Measurements from ENCODE around the gene MYH13.
"Not testable (repeated sequence)": the region's sequence is repeated elsewhere in the genome, so short reads cannot be mapped to it uniquely, and the experiment has no call there.

The MYH13 gene

DNA sequence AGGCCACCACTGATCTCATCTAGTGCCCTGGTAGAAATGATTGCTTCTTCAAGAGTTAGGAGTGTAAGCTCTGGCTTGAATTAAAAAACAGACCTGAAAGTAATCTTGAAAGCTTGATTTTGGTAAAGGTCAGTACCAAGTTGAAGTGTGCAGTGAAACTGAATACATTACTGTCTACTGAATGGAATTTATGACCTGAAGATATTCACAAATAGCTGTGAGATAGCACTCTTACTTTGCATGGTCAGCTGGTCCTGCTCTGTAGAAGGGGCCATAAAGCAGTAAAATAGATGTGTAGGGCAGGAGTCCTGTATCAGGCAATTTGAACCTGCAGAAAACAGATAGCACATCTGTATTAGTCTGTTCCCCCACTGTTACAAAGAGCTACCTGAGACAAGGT, 78.6 kb downstream of the MYH13 start:
- no peak for DNase-seq (ENCODE audit: low spot score in 2 of 2)
- H3K9me3 Mint-ChIP-seq = no peaks in the 10 kb centered on the region
- H3K4me3 Mint-ChIP-seq = no peak overlapping the region
- no peaks in the 10 kb centered on the region for H3K36me3 Mint-ChIP-seq
- no peak for ATAC-seq
- H3K4me1 Mint-ChIP-seq = peaks cover 10% of the 10 kb centered on the region
- no peak overlapping the region for H3K27ac Mint-ChIP-seq

DNA sequence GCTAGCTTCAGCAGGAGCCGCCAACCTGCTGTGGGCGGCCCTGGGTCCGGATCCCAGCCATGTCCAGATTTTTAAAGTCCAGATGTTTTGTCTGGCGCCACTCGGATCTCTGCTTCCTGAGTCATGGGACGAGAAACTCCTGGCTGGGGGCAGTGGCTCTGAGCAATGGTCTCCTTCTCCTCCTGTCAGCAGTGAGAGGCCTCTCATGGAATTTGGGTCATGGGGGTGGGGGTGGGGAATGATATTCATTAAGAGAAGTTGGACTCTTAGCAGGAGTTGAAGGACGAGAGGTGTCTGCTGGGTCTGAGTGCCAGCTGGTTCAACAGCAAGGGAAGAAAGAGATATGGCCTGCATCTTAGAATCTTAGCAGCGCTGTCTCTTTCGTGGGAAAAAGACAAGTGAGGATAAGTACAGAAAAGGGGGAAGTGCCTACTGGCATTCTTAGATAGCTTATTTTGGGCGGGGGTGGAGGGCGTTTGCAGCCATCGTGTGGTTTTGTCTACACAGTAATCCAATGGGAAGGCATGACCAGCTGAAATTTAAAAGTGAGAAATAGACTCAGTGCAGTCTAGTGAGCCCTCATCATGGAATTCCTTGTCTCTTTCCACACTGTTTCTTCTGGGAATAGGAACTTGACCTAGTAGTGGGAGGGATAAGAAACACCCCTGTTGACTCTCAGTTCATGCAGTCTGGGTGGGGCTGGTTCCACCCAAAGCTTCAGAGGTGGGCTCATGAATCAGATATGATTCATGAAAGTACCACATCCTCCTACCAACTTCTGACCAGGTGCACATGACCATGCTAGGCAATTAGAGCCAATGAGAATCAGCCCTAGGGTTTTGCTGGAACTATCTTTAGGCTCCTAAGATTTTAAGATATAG, 80.5 kb downstream of the MYH13 start:
- H3K36me3 Mint-ChIP-seq = no peaks in the 10 kb centered on the region
- H3K4me3 Mint-ChIP-seq = no peak overlapping the region
- no peak for DNase-seq (ENCODE audit: low spot score in 2 of 2)
- H3K9me3 Mint-ChIP-seq = no peaks in the 10 kb centered on the region
- peak; percentile 88 for ATAC-seq
- H3K27ac Mint-ChIP-seq = no peak overlapping the region
- H3K4me1 Mint-ChIP-seq = peaks cover 10% of the 10 kb centered on the region

DNA sequence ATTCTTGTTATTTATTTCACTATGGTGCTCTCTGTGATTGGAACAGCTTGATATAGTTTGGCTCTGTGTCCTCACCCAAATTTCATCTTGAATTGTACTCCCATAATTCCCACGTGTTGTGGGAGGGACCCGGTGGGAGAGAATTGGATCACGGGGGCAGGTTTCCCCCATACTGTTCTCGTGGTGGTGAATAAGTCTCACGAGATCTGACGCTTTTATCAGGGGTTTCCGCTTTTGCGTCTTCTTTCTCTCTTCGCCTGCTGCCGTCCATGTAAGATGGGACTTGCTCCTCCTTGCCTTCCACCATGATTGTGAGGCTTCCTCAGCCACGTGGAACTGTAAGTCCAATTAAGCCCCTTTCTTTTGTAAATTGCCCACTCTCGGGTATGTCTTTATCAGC, 81.2 kb downstream of the MYH13 start:
- not testable (repeated sequence) for H3K9me3 Mint-ChIP-seq; H3K4me1 Mint-ChIP-seq; H3K27ac Mint-ChIP-seq; ATAC-seq; H3K4me3 Mint-ChIP-seq; H3K36me3 Mint-ChIP-seq; DNase-seq (ENCODE audit: low spot score in 2 of 2)

DNA sequence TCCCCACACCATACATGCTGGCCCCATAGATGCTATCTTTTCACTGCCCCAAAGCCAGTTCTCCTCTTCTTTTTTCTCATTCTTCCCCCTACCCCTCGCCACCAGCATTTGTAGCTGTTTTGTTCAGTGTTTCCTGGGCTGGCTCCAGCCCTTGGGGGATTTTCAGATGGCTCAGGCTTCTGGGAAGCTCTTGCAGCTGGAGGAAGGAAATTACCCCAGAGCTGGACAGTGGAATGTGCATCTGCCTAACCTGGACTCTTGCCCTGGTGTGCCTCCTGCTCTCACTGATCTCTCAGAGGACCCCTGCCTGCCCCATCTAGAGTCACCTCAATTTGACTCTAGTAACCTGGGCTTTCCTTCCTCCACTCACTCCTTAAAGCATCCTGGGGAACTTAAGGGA, 82.8 kb downstream of the MYH13 start:
- Mint-ChIP-seq H3K9me3 (no peaks in the 10 kb centered on the region), H3K4me1 (peaks cover 10% of the 10 kb centered on the region), H3K4me3 (no peak overlapping the region), H3K27ac (no peak overlapping the region), H3K36me3 (no peaks in the 10 kb centered on the region)
- DNase-seq (ENCODE audit: low spot score in 2 of 2) (no peak), ATAC-seq (no peak)

DNA sequence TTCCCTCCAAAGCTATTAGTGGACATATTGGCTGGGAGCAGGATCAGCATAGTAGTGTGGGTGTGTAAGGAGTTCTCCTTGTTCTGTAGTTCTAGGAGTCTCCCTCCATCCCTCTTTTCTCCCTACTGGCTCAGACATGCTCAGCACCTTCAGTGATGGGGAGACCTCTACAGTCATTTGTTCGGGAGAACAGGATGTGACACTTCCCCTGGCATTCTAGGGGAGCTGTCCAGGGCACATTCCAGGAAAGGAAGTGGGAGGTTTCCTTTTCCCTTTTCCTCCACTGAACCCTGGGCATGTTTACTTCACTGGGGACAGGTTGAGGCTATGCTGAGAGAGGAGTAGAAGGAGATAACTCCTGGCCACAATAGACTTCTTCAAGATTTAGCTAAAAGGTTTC, 86.5 kb downstream of the MYH13 start:
- Mint-ChIP-seq H3K4me3 (no peak overlapping the region), H3K27ac (no peak overlapping the region), H3K9me3 (no peaks in the 10 kb centered on the region), H3K4me1 (no peaks in the 10 kb centered on the region), H3K36me3 (no peaks in the 10 kb centered on the region)
- DNase-seq (ENCODE audit: low spot score in 2 of 2) (no peak), ATAC-seq (no peak)

DNA sequence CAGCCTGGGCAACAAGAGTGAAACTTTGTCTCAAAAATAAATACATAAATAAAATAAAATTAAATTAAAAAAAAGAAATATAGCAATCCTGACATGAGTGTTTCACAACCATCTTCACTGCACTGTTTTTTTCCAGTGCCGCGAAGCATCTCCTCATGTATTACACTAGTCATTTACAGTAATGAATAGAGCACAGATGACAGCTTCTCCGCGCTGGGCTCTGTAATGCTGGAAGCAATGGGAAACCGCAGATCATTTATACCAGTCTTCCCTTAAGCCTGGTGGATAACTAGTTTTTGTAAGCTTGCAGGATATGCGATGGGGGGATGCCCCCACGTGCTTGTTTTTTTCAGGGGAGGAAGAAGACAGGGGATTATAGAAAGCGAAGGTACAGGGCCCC, 86.9 kb downstream of the MYH13 start:
- Mint-ChIP-seq H3K27ac (no peak overlapping the region), H3K9me3 (no peaks in the 10 kb centered on the region), H3K4me1 (no peaks in the 10 kb centered on the region), H3K4me3 (no peak overlapping the region), H3K36me3 (no peaks in the 10 kb centered on the region)
- ATAC-seq = no peak
- no peak for DNase-seq (ENCODE audit: low spot score in 2 of 2)

DNA sequence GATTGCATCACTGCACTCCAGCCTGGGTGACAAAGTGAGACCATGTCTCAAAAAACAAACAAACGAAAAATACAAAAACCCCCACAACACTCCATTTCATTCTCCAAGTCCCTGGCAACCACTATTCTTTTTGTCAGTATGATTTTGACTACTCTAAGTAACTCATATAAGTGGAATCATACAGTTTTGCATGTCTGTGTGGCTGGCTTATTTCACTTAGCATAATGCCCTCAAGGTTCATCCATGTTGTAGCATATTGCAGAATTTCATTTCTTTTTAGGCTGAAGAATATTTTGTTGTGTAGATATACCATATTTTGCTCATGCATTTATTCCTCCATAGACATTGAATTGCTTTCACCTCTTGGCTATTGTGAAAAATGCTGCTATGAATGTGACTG, 92.7 kb downstream of the MYH13 start:
- Mint-ChIP-seq H3K27ac (no peak overlapping the region), H3K4me3 (no peak overlapping the region), H3K4me1 (peaks cover 10% of the 10 kb centered on the region), H3K36me3 (no peaks in the 10 kb centered on the region), H3K9me3 (no peaks in the 10 kb centered on the region)
- ATAC-seq (no peak), DNase-seq (ENCODE audit: low spot score in 2 of 2) (no peak)

DNA sequence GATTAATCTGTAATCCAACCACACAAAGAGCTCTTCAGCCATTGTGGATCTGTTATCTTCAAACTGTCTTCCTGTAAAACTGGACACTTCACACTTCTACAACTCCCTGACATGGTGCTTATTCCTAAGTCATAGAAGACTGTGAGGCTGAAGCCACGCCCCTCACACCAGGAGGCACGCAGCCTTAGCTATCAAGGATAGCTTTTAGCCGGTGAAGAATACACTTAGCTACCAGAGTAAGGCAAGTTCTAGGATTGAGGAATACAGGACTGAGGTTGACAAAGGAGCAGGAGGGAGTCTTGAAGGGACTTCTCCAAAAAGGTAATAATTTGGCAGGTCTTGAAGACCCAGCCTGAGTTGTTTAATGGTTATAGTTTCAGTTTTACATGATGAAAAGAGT, 94.6 kb downstream of the MYH13 start:
- Mint-ChIP-seq H3K4me1 (peaks cover 10% of the 10 kb centered on the region), H3K27ac (no peak overlapping the region), H3K9me3 (no peaks in the 10 kb centered on the region), H3K36me3 (no peaks in the 10 kb centered on the region), H3K4me3 (no peak overlapping the region)
- DNase-seq (ENCODE audit: low spot score in 2 of 2) (no peak), ATAC-seq (no peak)

DNA sequence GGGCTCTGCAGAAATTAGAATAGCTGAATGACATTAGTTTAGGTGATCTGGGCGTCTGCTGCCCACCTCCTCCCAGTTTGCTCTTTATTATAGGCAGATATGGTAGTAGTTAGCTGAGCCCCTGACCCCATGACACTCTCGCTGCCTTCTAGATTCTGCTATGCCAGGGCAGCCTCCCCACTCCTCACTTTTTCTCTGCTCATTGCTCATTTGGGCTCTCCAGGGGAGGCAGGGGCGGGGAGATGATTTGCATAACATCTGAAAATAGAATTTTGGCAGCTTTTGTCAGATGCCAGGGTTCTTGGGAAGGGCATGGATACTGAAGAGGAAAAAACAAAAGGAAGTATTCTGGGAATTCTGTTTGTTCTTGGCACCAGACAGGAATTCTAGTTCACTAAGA, 96.4 kb downstream of the MYH13 start:
- no peak for DNase-seq (ENCODE audit: low spot score in 2 of 2)
- H3K36me3 Mint-ChIP-seq = no peaks in the 10 kb centered on the region
- no peak overlapping the region for H3K4me3 Mint-ChIP-seq
- ATAC-seq = no peak
- H3K9me3 Mint-ChIP-seq = no peaks in the 10 kb centered on the region
- no peak overlapping the region for H3K27ac Mint-ChIP-seq
- H3K4me1 Mint-ChIP-seq = peaks cover 10% of the 10 kb centered on the region

DNA sequence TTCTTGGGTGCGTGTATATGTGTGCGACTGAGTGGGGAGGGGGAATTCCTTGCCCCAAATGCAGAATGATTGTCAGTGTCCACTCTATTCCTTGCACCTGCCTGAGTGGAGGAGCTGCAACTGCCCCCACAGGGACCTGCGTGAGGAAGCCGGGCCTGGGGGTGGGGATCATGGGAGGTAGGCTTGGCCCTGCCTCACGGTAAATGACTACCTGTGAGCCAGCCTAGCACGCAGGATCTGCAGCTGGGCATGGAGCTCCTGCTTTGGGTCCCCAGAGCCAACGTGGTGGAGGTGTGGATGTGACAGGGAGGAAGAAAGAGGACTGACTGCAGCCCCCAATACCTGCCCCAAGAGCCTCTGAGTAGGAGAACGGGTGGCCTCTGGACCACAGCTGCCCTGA, 97.4 kb downstream of the MYH13 start:
- Mint-ChIP-seq H3K36me3 (no peaks in the 10 kb centered on the region), H3K4me3 (no peak overlapping the region), H3K9me3 (no peaks in the 10 kb centered on the region), H3K27ac (no peak overlapping the region), H3K4me1 (peaks cover 10% of the 10 kb centered on the region)
- no peak for DNase-seq (ENCODE audit: low spot score in 2 of 2)
- no peak for ATAC-seq

DNA sequence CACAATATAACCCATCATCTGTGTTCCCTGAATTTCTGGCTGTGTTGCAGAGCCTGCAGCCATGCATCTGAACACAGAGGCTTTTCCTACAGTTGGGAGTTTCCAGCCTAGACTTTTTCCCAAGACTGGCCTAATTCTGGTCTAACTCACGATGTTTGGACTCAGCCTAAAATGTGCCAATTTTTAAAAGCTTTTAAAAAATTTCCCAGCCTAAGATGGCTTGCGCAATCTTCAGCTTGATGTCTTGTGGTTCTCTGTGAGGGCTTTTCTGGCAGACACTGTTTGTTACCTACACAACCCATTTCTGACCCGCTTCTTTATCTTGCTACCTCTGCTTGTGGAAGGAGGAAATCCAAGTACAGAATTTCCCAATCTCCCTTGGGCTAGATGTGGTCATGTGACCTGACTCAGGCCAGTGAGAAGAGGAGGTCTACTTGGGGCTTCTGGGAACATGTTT, 101.7 kb downstream of the MYH13 start:
- H3K4me3 Mint-ChIP-seq = no peak overlapping the region
- H3K36me3 Mint-ChIP-seq = no peaks in the 10 kb centered on the region
- ATAC-seq (no peak), DNase-seq (ENCODE audit: low spot score in 2 of 2) (no peak)
- no peaks in the 10 kb centered on the region for H3K9me3 Mint-ChIP-seq
- no peak overlapping the region for H3K27ac Mint-ChIP-seq
- no peaks in the 10 kb centered on the region for H3K4me1 Mint-ChIP-seq

DNA sequence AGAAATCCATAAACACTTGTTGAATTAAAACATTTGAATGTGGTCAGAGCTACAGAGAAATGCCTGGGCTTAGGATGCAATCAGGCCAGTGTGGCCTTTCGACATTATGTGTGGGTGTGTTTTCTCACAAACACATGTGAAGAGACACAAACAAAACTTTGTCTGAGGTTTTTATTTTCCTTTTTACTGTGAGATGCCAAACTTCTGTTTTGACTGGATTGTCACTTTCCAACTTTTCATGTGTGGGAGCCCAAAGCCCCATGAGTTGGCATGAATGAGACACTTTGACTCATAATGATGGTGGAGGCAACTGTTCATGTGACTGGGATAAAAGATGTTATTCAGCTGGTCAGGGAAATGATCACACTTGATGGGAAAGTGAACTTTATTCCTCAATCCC, 102.5 kb downstream of the MYH13 start:
- Mint-ChIP-seq H3K4me1 (no peaks in the 10 kb centered on the region), H3K27ac (no peak overlapping the region), H3K9me3 (no peaks in the 10 kb centered on the region), H3K4me3 (no peak overlapping the region), H3K36me3 (no peaks in the 10 kb centered on the region)
- ATAC-seq (peak; percentile 23), DNase-seq (ENCODE audit: low spot score in 2 of 2) (no peak)

DNA sequence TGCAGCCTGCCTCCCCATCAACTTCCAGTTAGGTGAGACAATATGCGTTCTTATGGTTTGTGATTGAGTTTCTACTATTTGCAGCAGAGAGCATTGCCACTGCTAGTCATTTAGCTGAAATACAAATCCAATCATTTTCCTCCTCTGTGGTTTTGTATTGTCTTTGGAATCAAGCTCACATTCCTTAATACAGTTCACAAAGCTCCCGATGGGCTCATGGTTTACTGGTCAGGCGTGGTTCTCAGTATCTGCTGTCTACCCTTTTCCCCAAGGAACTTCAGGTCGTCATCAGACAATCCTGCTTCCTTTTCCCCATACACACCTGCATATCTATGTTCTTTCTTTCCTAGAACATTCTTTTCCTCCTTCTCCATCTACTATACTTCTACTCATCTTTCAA, 104.8 kb downstream of the MYH13 start:
- no peak overlapping the region for H3K4me3 Mint-ChIP-seq
- no peak overlapping the region for H3K27ac Mint-ChIP-seq
- no peaks in the 10 kb centered on the region for H3K36me3 Mint-ChIP-seq
- ATAC-seq (no peak), DNase-seq (ENCODE audit: low spot score in 2 of 2) (no peak)
- no peaks in the 10 kb centered on the region for H3K9me3 Mint-ChIP-seq
- no peaks in the 10 kb centered on the region for H3K4me1 Mint-ChIP-seq

DNA sequence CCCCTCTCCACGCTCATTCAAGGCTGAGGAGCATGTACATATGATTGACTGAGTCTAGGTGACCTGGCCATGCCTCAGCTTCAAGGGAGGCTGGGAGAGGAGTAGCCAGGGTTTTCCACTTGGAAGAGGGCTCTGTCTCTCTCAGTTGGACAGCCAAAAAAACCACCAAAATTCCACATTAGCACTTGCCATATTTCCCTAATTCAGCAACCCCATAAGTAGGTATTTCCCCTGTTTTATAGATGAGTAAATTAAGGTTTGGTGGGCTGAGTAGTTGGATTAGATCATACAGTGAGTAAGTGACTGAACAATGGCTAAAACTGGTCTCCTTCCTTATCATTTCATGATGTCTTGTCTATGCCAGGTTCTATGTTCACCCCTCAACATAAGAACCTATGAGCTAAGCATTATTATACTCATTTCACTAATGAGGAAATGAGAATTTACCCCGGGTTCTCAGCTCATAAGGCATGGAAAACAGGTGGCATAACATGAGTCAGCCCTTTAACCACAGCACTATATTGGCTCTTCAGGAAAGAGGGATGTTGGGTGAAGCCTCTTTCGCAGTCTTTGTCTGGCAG, 106.4 kb downstream of the MYH13 start:
- H3K9me3 Mint-ChIP-seq = no peaks in the 10 kb centered on the region
- H3K4me3 Mint-ChIP-seq = no peak overlapping the region
- H3K4me1 Mint-ChIP-seq = no peaks in the 10 kb centered on the region
- H3K36me3 Mint-ChIP-seq = no peaks in the 10 kb centered on the region
- no peak overlapping the region for H3K27ac Mint-ChIP-seq
- ATAC-seq (peak; percentile 86), DNase-seq (ENCODE audit: low spot score in 2 of 2) (no peak)

DNA sequence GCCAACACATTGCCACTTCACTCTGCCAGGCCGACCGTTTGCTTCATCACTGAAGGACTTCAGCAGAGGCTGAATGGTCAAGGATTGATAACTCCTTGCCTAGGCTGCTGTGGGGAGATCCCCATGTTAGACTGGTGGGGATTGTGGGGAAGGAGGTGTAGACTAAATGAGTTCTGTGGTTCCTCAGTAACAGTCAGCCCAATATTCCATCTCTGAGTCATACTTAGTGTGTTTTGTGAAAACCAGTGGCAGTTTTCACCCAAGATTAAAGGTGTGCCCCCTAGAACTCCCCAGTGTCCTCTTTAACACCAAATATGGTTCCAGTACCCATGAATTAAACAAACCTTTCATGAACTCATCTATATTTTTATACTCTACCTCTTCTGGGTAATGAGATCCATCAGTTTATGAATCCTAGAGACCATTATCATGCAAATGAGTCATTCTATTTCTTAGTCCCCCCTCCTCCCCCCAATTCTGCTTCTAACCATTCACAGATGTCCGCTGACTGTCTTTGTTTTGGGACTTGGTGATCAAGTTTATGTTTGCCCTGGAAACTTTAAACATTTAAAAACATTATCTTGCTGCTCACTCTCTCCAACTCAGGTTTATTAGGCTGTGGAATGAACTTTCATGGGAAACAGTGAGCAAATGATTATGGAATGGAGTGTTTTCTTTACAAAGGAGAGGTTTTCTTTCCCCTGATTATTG, 107.6 kb downstream of the MYH13 start:
- no peak overlapping the region for H3K4me3 Mint-ChIP-seq
- no peaks in the 10 kb centered on the region for H3K4me1 Mint-ChIP-seq
- DNase-seq (ENCODE audit: low spot score in 2 of 2) (no peak), ATAC-seq (peak; percentile 78)
- no peaks in the 10 kb centered on the region for H3K36me3 Mint-ChIP-seq
- H3K27ac Mint-ChIP-seq = no peak overlapping the region
- H3K9me3 Mint-ChIP-seq = no peaks in the 10 kb centered on the region

DNA sequence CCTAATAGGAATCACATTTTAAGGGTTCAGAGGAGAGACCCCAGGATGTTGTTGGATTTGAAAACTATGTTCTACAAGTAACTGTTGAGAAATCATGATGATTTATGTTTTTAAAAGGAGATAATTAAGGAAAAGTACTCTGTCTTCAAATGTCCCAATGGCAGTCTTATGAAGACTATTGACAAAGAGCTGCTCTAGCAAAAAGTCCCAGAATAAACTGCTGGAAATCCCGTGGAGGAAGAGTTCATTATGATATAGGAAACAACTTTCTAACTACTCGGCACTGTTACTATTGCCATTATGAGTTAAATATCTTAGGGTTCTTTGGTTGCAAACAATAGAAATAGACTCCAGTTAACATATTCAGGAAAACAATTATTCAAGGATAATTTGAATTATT, 108.8 kb downstream of the MYH13 start:
- Mint-ChIP-seq H3K9me3 (no peaks in the 10 kb centered on the region), H3K4me3 (no peak overlapping the region), H3K4me1 (no peaks in the 10 kb centered on the region), H3K27ac (no peak overlapping the region), H3K36me3 (no peaks in the 10 kb centered on the region)
- DNase-seq (ENCODE audit: low spot score in 2 of 2) = no peak
- ATAC-seq = no peak
